Activated T-cell treated with anti-CD3 and anti-CD28 coated beads, Interleukin-2, amount 50 U/mL, for 72 hours (primary cell): Measurements from ENCODE around the gene CENPO. TPM values are rescaled to one million over a fixed set of nuclear protein-coding genes. Genes with fewer than 3 reads are reported as not detected.

ENCODE experiments used
- ATAC-seq, 2 donors: fragments of 150-1000 bp; cut with Tn5 transposase; replicated peaks in 1 of 2; 2 replicates each; pipeline ENCODE4 v1.10.0; 2021; ENCODE audit warnings: moderate library complexity in 2 of 2, mild to moderate bottlenecking in 1 of 2
- DNase-seq, 2 donors: peaks; one replicate each; pipeline ENCODE4 v3.0.0; 2021 to 2022; ENCODE audit warnings: mixed read lengths in 1 of 2
- H3K27ac Mint-ChIP-seq: one replicate; pipeline ENCODE4 v1.8.0; 2022; ENCODE audit warnings: mild to moderate bottlenecking, moderate library complexity, mixed read lengths
- H3K27me3 Mint-ChIP-seq: one replicate; pipeline ENCODE4 v1.8.0; 2022; ENCODE audit warnings: low read depth, mixed read lengths
- H3K36me3 Mint-ChIP-seq, 2 donors: one replicate each; pipeline ENCODE4 v1.8.0; 2022; ENCODE audit warnings: mixed read lengths in 2 of 2, mild to moderate bottlenecking in 1 of 2; ENCODE audit not compliant: insufficient read depth in 2 of 2
- H3K4me1 Mint-ChIP-seq: one replicate; pipeline ENCODE4 v1.8.0; 2022; ENCODE audit warnings: low read depth, mixed read lengths
- H3K4me3 Mint-ChIP-seq, 2 donors: one replicate each; pipeline ENCODE4 v1.8.0; 2022; ENCODE audit warnings: mild to moderate bottlenecking in 2 of 2, mixed read lengths in 2 of 2, moderate library complexity in 2 of 2
- H3K9me3 Mint-ChIP-seq, 2 donors: one replicate each; pipeline ENCODE4 v1.8.0; 2022; ENCODE audit warnings: mixed read lengths in 2 of 2
- total RNA-seq, 2 donors: library from RNA; stranded (reverse); gene quantifications; one replicate each; pipeline ENCODE4 v1.2.3, GENCODE V29; 2022

CENPO gene
- total RNA-seq, 2 donors from 2014 or later, result 38.6 to 44.1 TPM

DNA sequence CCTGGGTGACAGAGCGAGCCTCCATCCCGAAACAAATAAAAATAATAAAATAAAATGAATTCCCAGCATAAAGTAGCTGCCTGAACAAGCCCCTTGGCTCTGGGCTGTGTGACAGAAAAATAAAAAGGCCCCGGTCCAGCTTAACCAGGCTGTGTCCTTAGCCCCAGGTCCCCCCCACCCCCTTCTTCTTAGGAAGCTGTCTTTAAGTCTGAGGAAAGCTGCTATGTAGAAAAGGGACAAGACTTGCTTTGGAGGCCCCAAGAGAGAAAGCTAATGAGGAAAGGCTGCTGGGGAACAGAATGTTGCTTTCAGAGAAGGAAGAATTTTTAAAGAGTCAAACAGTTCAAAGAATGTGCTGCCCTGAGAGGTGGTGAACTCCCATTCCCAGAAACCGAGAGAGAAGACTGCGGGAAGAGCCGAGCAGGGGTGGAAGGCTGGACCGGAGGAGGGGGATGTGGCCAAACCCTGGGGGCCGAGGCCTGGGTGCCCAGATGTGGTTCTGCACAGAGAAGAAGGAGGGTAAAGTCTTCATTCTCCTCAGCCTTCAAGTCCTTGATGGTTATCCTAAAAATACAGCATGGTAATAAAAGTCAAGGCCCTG is 61.9 kb downstream of the CENPO start:
- Mint-ChIP-seq H3K4me1 (no peaks in the 10 kb centered on the region), H3K4me3 (no peak overlapping the region), H3K9me3 (no peaks in the 10 kb centered on the region), H3K27ac (no peak overlapping the region), H3K27me3 (no peaks in the 10 kb centered on the region), H3K36me3 (peaks cover 0 to 4% of the 10 kb centered on the region in 2 donors)
- no peak for DNase-seq
- no peak for ATAC-seq

DNA sequence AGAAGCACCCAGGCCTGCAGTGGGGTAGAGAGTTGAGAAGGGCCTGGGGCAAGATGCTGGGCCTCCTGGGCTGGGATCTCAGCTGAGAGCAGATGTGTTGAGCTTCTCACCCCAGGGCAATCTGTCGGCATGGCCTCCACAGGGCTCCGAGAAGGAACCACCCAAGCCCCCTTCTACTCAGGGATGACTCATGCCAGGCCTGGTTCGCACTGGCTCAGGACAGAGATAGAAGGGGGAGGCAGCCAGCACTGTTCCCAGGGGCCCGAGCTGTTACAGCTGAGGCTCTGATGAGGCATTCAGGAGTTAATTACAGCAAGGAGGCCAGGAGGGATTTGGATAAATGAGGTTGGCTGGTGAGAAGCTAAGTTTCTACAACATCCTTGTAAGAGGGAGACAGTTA is 62.5 kb downstream of the CENPO start:
- ATAC-seq (no peak), DNase-seq (no peak)
- no peaks in the 10 kb centered on the region for H3K9me3 Mint-ChIP-seq
- H3K36me3 Mint-ChIP-seq, result peaks cover 0 to 4% of the 10 kb centered on the region in 2 donors
- H3K27ac Mint-ChIP-seq, result no peak overlapping the region
- H3K4me3 Mint-ChIP-seq, result no peak overlapping the region
- no peaks in the 10 kb centered on the region for H3K4me1 Mint-ChIP-seq
- H3K27me3 Mint-ChIP-seq, result no peaks in the 10 kb centered on the region

DNA sequence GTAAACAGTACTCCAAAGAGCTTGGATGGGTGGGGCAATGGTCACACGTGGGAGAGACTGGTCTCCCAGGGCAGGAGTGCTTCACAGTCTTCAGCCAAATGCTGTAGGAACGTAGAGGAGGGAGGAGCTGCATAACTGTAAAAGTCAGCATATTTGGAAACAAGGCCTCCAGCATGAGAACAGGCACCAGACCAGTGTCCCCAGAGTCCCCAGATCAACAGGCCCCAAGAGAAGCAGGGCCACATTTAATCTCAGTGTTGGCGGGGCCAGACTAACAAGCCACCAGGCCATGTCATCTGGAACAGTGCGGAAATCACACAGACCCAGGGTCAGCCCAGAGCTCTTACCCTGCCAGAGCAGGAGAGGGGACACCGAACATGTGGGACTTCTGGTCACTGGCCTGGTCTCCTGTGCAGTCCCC is 63.6 kb downstream of the CENPO start:
- H3K36me3 Mint-ChIP-seq, result peaks cover 0 to 4% of the 10 kb centered on the region in 2 donors
- ATAC-seq, result no peak
- no peaks in the 10 kb centered on the region for H3K9me3 Mint-ChIP-seq
- no peaks in the 10 kb centered on the region for H3K4me1 Mint-ChIP-seq
- H3K4me3 Mint-ChIP-seq, result no peak overlapping the region
- no peaks in the 10 kb centered on the region for H3K27me3 Mint-ChIP-seq
- no peak overlapping the region for H3K27ac Mint-ChIP-seq
- DNase-seq, result no peak

DNA sequence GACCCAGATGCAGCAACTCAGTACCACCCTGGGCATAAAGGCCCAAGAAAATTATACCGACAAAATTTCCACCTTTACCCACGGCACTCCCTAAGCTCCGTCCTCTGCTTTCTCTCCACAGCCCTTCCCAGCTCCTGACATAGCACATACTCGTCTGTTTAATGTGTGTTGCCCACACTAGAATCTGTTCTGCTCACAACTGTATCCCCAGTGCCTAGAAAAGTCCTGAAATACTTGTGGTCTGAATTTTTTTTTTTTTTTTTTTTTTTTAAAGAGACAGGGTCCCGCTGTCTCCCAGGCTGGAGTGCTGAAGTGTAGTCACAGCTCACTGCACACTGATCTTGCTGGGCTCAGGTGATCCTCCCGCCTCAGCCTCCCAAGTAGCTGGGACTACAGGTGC is 64.5 kb downstream of the CENPO start:
- Mint-ChIP-seq H3K27ac (no peak overlapping the region), H3K9me3 (no peaks in the 10 kb centered on the region), H3K4me1 (no peaks in the 10 kb centered on the region), H3K36me3 (peaks cover 0 to 4% of the 10 kb centered on the region in 2 donors), H3K4me3 (no peak overlapping the region), H3K27me3 (no peaks in the 10 kb centered on the region)
- no peak for ATAC-seq
- no peak for DNase-seq

DNA sequence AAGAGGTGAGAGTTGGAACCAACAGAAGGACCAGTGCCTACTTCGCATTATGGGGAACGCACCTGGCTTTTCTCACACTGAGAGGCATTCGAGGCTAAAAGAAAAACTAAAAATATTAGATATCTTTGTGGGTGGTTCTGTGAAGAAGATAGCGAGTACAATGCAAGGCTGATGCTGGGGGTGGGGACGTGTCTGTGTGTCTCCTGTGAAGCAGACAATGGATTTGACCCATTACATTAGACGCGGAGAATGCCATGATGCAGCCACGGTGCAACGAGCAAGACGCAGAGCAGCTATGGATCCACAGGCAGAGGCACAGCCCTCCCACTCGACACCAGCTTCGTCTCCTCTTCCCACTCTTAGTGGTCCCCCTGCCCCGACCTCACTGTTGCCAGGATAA is 65.8 kb downstream of the CENPO start:
- no peak for ATAC-seq
- Mint-ChIP-seq H3K27ac (no peak overlapping the region), H3K4me3 (no peak overlapping the region), H3K4me1 (no peaks in the 10 kb centered on the region), H3K27me3 (no peaks in the 10 kb centered on the region), H3K9me3 (no peaks in the 10 kb centered on the region), H3K36me3 (peaks cover 0 to 4% of the 10 kb centered on the region in 2 donors)
- DNase-seq, result no peak

DNA sequence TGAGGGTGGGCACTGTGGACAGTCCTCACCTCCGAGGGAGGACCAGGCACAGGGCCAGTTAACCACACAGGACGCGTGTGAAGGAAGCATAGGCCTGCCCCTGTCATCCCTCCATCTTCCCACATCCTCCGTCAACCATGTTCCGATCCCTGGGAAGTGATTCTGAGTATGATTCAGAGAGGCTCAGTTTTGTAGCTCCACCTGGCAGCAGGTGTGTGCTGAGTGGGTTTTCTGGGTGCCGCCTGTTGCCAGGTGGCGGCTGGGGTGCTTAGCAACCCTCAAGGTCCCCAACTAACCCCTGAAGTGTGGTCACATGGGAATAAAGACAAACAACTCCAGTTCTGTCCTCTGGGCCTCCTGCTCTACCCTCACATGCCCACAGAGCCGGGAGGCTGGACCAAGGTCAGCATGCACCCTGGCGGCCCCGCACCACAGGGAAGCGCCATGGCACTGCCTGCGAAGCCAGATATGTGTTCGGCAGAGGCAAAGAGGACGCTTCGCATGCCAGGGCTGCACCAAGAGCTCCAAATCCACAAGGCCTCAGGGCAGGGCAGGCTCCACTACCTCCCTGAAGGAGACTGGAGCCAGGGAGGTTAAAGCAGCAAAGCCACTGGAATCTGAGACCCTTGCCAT is 66.9 kb downstream of the CENPO start:
- H3K27ac Mint-ChIP-seq, result no peak overlapping the region
- no peaks in the 10 kb centered on the region for H3K9me3 Mint-ChIP-seq
- DNase-seq, result no peak
- H3K36me3 Mint-ChIP-seq, result peaks cover 0 to 2% of the 10 kb centered on the region in 2 donors
- no peak overlapping the region for H3K4me3 Mint-ChIP-seq
- no peaks in the 10 kb centered on the region for H3K4me1 Mint-ChIP-seq
- no peaks in the 10 kb centered on the region for H3K27me3 Mint-ChIP-seq
- no peak for ATAC-seq

DNA sequence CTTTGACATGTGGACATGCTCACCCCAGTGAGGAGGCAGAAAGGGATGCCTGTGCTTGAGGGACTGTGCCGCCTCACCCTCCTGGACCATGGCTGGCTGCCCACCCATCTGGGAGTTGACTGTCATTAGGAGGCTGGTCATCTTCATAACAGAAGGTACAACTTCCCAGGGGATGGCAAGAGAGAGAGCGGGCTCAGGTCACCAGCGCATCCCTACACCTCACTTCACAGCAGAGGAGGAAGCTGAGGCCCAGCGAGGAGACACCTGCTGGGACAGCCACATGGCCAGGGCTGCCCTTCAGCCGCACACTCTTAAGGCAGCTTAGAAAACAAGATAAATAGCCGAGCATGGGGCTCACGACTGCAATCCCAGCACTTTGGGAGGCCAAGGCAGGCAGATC is 67.4 kb downstream of the CENPO start:
- no peaks in the 10 kb centered on the region for H3K27me3 Mint-ChIP-seq
- H3K36me3 Mint-ChIP-seq, result peaks cover 0 to 2% of the 10 kb centered on the region in 2 donors
- H3K4me1 Mint-ChIP-seq, result no peaks in the 10 kb centered on the region
- H3K9me3 Mint-ChIP-seq, result no peaks in the 10 kb centered on the region
- ATAC-seq (no peak), DNase-seq (no peak)
- no peak overlapping the region for H3K4me3 Mint-ChIP-seq
- no peak overlapping the region for H3K27ac Mint-ChIP-seq

DNA sequence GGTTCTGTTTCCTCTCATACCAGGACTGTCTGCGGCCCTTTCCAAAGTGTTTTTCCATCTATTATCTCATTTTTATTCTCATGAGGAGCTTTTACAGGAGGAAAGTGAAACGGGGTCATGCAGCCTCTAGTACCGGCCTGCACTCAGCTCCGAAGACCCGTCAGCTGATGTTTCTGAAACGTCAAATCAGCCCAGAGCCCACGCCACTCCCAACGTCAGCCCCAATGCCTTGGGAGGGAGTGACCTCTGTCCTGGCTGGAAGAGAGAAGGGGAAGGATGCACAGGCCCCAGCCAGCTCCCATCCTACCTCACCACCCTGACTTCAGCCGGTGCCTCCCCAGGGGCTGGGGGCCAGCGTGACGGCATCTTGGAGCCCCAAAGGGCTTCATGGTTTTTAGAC is 68.3 kb downstream of the CENPO start:
- no peak overlapping the region for H3K4me3 Mint-ChIP-seq
- no peak for DNase-seq
- H3K4me1 Mint-ChIP-seq, result no peaks in the 10 kb centered on the region
- no peak for ATAC-seq
- no peaks in the 10 kb centered on the region for H3K36me3 Mint-ChIP-seq
- H3K27ac Mint-ChIP-seq, result no peak overlapping the region
- no peaks in the 10 kb centered on the region for H3K27me3 Mint-ChIP-seq
- H3K9me3 Mint-ChIP-seq, result no peaks in the 10 kb centered on the region

DNA sequence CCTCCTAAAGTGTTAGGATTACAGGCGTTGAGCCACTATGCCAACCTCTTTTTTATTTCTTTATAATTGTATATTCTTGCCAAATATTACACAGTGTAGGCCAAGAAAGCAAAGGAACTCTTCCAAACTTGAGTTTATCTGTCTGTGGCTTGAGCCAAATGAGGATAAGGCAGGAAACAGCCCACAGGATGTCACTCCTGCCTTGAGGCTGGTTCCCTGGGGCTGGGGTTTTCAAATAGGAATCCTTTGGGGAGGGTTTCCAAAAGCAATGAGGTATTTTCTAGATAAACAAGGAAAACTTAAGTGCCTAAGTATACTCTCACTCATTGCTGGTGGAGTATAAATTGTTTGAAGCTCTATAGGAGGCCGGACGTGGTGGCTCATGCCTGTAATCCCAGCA is 70.4 kb downstream of the CENPO start:
- H3K27ac Mint-ChIP-seq, result no peak overlapping the region
- no peak for ATAC-seq
- no peaks in the 10 kb centered on the region for H3K4me1 Mint-ChIP-seq
- H3K36me3 Mint-ChIP-seq, result peaks cover 0 to 10% of the 10 kb centered on the region in 2 donors
- no peaks in the 10 kb centered on the region for H3K9me3 Mint-ChIP-seq
- H3K27me3 Mint-ChIP-seq, result no peaks in the 10 kb centered on the region
- H3K4me3 Mint-ChIP-seq, result no peak overlapping the region
- no peak for DNase-seq

DNA sequence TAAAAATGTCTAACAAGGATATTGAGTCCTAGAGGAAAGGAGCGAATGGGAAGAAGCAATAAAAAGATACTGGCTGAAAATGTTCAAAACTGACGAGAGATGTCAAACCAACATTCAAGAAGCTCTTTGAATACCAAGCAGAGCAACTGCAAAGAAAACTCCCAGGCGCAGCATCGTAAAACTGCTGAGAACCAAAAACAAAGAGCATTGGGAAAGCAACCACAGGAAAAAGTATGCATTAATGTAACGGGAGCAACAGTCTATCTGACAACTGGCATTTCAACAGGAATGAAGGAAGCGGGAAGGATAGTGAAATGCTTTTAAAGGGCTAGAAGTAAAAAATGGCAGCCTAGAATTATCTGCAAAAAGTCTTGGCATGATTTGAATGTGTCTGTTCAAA is 73.7 kb downstream of the CENPO start:
- Mint-ChIP-seq H3K4me3 (no peak overlapping the region), H3K36me3 (peaks cover 2 to 16% of the 10 kb centered on the region in 2 donors), H3K27me3 (no peaks in the 10 kb centered on the region), H3K4me1 (no peaks in the 10 kb centered on the region), H3K9me3 (no peaks in the 10 kb centered on the region), H3K27ac (no peak overlapping the region)
- DNase-seq, result no peak
- no peak for ATAC-seq

DNA sequence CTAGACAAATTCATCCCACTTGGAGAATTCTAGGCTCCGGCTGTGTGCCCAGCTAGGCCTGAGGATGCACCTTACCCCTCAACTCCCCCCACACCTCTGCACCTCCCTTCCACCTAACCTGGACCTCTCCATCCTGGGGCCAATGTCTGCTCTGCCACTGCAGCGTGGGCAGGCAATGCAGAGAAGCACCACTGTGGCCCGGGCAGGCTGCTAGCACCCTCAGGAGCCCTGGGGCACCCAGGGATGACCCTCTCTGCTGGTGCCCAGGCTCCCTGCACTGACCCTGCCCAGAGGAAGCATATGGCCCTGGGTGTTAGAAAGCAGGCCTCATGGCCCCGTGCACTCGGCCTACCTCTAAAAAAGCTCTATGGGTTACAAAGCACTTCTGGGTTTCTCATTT is 77.2 kb downstream of the CENPO start:
- no peak for DNase-seq
- H3K4me1 Mint-ChIP-seq, result no peaks in the 10 kb centered on the region
- H3K36me3 Mint-ChIP-seq, result peaks cover 2 to 18% of the 10 kb centered on the region in 2 donors
- no peak for ATAC-seq
- no peak overlapping the region for H3K4me3 Mint-ChIP-seq
- no peaks in the 10 kb centered on the region for H3K27me3 Mint-ChIP-seq
- H3K27ac Mint-ChIP-seq, result no peak overlapping the region
- no peaks in the 10 kb centered on the region for H3K9me3 Mint-ChIP-seq

DNA sequence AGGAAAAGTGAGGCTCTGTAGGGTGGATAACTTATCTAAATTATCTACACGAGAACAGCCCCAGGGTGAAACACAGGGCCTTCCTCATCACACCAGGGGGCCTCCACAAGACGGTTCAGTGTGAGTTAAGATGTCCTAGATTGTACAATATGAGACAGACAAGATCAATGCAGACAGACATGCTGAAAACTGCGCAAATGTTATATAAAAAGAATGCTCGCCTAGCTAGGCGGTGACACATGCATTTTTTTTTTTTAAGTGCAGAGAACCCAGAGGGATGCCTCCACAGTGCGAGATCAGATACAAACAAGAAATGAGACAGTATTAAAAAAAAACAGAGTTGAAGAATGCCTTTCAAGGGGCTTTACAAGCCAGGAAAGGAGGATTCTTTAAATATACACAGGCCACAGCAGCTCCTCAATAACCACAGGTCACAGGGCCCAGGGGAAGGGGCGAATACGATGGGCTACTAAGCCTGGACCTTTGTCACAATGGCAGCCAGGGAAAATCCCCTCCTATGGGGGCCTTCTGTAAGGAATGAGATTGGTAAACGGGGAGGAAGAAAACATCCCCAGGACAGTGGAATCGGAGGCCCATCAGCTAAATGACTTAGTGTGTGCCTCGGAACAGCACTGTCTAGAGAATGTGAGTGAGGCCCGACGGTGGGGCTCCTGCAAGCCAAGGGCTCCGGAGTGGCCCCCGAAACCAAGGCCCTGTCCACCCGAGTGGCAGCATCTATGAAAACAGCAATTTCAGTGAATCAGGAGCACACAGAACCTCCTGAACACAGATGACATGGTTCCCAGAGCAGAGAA is 77.9 kb downstream of the CENPO start:
- Mint-ChIP-seq H3K27ac (no peak overlapping the region), H3K36me3 (peaks cover 2 to 18% of the 10 kb centered on the region in 2 donors), H3K9me3 (no peaks in the 10 kb centered on the region), H3K4me3 (no peak overlapping the region), H3K4me1 (no peaks in the 10 kb centered on the region), H3K27me3 (no peaks in the 10 kb centered on the region)
- ATAC-seq (no peak), DNase-seq (no peak)

DNA sequence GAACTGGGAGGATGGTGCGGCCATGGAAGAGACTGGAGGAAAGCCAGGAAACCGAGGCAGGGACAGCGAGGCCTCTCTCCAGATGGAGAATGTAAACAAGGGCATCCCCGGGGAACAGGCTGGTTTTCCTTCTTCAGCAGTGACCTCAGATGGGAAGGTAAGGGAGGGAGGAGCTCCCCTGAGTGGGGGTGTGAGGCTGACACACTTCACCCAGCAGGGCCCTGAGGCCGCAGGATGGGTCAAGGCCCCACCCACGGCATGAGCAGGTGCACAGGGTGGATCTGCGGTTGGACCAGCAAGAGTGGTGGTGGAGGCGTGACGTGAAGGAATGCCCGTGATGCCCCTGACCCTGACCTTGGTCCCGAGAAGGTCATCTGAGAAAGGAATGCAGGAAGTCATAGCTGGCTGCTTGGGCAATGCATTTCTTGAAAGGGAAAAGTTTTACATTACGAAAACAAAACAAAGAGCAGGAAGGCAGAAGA is 78.7 kb downstream of the CENPO start:
- no peak for ATAC-seq
- H3K27ac Mint-ChIP-seq, result no peak overlapping the region
- no peak for DNase-seq
- peaks cover 2 to 14% of the 10 kb centered on the region in 2 donors for H3K36me3 Mint-ChIP-seq
- H3K4me3 Mint-ChIP-seq, result no peak overlapping the region
- no peaks in the 10 kb centered on the region for H3K27me3 Mint-ChIP-seq
- H3K4me1 Mint-ChIP-seq, result no peaks in the 10 kb centered on the region
- no peaks in the 10 kb centered on the region for H3K9me3 Mint-ChIP-seq
